Upper lobe of right lung (tissue), 1 donor: ENCODE data around the gene SPDL1. TPM values are rescaled to one million over a fixed set of nuclear protein-coding genes. Genes with fewer than 3 reads are reported as not detected.

Experiments
- ATAC-seq: fragments of 200-7000 bp; cut with Tn5 transposase; one replicate; pipeline ENCODE4 v1.9.1; 2020; ENCODE audit warnings: mild to moderate bottlenecking, moderate library complexity
- DNase-seq: peaks from one replicate; pipeline ENCODE4 v3.0.0-alpha.2; 2020
- H3K27ac ChIP-seq: fragments of 200-600 bp; one replicate; pipeline ENCODE4 v1.8.0; 2022
- H3K27me3 ChIP-seq: fragments of 200-600 bp; one replicate; pipeline ENCODE4 v1.8.0; 2022; ENCODE audit warnings: mild to moderate bottlenecking
- H3K36me3 ChIP-seq: fragments of 200-600 bp; one replicate; pipeline ENCODE4 v1.8.0; 2022
- H3K4me1 ChIP-seq: fragments of 200-600 bp; one replicate; pipeline ENCODE4 v1.8.0; 2022
- H3K4me3 ChIP-seq: fragments of 200-600 bp; one replicate; pipeline ENCODE4 v1.8.0; 2022; ENCODE audit warnings: mild to moderate bottlenecking
- H3K9me3 ChIP-seq: fragments of 200-600 bp; one replicate; pipeline ENCODE4 v1.8.0; 2022
- intact Hi-C: fragments of 100-400 bp; cut with DNase I; formaldehyde crosslinking; loops from one replicate; pipeline ENCODE4 v1.11.0; 2022
- total RNA-seq: library from RNA; stranded (reverse); fragmentation: NEBNext Ultra II Directional; extraction: Animal tissue kit (Norgen Biotek cat#: 25700); gene quantifications from one replicate; pipeline ENCODE4 v1.2.1, GENCODE V29; 2021
- TF ChIP-seq, protein P1 (sequence below): fragments of 200-600 bp; IDR thresholded peaks from one replicate; pipeline ENCODE4 v1.8.0; 2022; ENCODE audit warnings: antibody characterized with exemption
- donor health status: DM: no; HTN: yes; CAD: no; lungs with severe emphysema.

Gene SPDL1
- total RNA-seq, 1 donor from 2014 or later, result 3.5 TPM

DNA sequence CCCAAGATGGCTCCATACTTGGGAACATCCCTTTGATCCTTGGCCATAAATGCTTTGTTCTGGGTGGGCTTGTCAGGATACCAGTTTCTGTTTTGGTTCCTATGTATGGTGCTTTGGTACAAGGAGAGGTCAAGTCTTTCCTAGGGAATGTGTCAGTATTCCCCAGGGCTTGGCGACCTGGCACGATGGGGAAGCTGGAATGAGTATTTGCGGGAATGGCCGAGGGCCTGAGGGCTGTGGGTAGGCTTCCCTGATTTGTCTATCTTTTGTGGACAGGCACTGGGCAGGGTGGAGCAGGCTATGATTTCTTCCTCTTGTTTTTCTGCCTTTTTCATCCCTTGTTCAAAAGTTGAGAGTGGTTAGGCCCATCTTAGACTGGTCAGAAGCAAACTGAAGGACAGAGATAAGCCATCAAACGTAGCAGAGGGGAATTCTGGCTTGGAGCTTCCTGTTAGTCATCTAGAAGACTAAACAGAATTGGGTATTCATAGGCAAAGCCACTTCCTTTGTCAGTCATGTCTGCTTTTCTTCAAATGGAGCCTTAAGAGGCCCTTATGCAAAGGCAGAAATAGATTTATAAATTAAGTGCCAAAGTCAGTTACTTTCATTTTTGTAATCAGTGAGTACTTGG, 67.2 kb downstream of the SPDL1 start:
- no peaks in the 10 kb centered on the region for H3K27me3 ChIP-seq
- ATAC-seq (no peak), DNase-seq (no peak)
- TF ChIP-seq, protein P1, sequence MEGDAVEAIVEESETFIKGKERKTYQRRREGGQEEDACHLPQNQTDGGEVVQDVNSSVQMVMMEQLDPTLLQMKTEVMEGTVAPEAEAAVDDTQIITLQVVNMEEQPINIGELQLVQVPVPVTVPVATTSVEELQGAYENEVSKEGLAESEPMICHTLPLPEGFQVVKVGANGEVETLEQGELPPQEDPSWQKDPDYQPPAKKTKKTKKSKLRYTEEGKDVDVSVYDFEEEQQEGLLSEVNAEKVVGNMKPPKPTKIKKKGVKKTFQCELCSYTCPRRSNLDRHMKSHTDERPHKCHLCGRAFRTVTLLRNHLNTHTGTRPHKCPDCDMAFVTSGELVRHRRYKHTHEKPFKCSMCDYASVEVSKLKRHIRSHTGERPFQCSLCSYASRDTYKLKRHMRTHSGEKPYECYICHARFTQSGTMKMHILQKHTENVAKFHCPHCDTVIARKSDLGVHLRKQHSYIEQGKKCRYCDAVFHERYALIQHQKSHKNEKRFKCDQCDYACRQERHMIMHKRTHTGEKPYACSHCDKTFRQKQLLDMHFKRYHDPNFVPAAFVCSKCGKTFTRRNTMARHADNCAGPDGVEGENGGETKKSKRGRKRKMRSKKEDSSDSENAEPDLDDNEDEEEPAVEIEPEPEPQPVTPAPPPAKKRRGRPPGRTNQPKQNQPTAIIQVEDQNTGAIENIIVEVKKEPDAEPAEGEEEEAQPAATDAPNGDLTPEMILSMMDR, result no peak
- peaks cover 30% of the 10 kb centered on the region for H3K4me1 ChIP-seq
- no peak overlapping the region for H3K27ac ChIP-seq
- H3K9me3 ChIP-seq, result no peaks in the 10 kb centered on the region
- intact Hi-C loops, result no loop called here
- no peak overlapping the region for H3K4me3 ChIP-seq
- H3K36me3 ChIP-seq, result no peaks in the 10 kb centered on the region

DNA sequence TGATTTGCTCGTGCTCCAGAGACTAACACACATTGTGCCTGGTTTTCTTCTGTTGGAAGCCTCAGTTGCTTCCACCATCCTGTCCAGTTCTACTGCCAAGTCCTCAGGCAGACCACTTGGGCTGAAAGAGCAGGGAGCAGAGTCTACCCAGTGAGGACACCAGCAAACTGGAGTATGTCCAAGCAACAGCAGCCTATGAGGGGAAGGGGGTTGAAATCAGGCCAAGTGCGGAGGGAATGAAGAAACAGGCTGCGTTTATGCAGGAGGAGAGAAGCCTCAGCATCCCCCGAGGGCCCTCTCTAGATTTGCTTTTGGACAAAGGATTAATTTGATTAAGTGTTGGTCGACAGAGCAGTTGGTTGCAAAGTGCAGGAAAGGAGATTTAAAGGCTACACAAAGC, 68.0 kb downstream of the SPDL1 start:
- intact Hi-C loops, result no loop called here
- H3K4me3 ChIP-seq, result no peak overlapping the region
- H3K27ac ChIP-seq, result no peak overlapping the region
- H3K36me3 ChIP-seq, result no peaks in the 10 kb centered on the region
- no peak for ATAC-seq
- H3K27me3 ChIP-seq, result no peaks in the 10 kb centered on the region
- no peak for DNase-seq
- H3K9me3 ChIP-seq, result no peaks in the 10 kb centered on the region
- TF ChIP-seq, protein P1, result no peak
- peaks cover 30% of the 10 kb centered on the region for H3K4me1 ChIP-seq

DNA sequence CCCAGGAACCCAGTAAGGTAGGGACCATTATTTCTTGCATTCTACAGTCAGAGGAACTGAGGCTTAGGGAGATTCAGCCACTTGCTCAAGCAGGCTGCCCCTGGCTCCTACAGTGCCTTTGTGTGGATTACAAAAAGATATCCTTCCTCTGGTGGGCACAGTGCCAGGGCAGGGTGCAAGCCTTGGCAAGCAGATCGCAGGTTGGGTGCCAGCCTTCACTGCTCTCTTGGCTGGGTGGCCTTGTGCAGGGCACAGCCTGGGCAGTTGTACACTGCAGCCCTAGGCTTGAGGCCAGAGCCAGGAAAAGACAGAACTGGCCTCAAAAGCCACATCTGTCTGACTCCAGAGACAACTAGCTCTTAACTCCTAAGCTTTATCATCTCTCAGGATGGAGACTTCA, 68.5 kb downstream of the SPDL1 start:
- ATAC-seq (no peak), DNase-seq (no peak)
- TF ChIP-seq, protein P1, result no peak
- peaks cover 30% of the 10 kb centered on the region for H3K4me1 ChIP-seq
- H3K36me3 ChIP-seq, result no peaks in the 10 kb centered on the region
- H3K4me3 ChIP-seq, result no peak overlapping the region
- intact Hi-C loops, result no loop called here
- no peaks in the 10 kb centered on the region for H3K9me3 ChIP-seq
- no peaks in the 10 kb centered on the region for H3K27me3 ChIP-seq
- no peak overlapping the region for H3K27ac ChIP-seq

DNA sequence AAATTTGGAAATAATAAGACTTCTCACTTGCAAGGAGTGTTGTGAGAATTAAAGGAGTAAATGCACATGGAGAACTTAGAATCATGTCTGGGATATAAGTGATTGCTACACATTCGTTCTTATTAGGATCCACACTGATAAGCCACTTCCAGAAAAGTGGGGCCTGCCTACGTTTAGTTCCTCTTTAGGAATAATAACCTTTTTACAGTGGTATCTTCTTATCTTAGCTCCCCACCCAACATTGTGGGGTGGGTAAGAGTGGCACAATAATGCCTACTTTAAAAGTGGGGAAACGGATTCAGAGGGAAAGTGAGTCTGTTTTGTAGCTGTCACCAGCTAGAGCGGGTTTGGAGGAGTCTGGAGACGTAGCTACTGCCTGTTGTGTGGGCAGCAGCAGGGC, 69.5 kb downstream of the SPDL1 start:
- intact Hi-C loops, result no loop called here
- TF ChIP-seq, protein P1, result no peak
- Histone ChIP-seq H3K36me3 (no peaks in the 10 kb centered on the region), H3K27ac (no peak overlapping the region), H3K4me1 (peaks cover 30% of the 10 kb centered on the region), H3K27me3 (no peaks in the 10 kb centered on the region), H3K4me3 (no peak overlapping the region), H3K9me3 (no peaks in the 10 kb centered on the region)
- ATAC-seq (no peak), DNase-seq (no peak)

Other genes with a start within 250 kb of the SPDL1 start
- 65.4 TPM for gene DOCK2, start 53.5 kb downstream of the SPDL1 start, total RNA-seq